ENCODE measurements around the gene EIF4G3. TPM values are rescaled to one million over a fixed set of nuclear protein-coding genes. Genes with fewer than 3 reads are reported as not detected.

EIF4G3 gene
- total RNA-seq, 1 experiment from 2014 or later, result 55.4 TPM

- H3K4me1 ChIP-seq, result no peaks in the 10 kb centered on the region
- CTCF ChIA-PET, result no interaction called here
- H3K4me1 Mint-ChIP-seq (ENCODE audit: low read depth, unreplicated experiment), result peaks cover 14% of the 10 kb centered on the region
- POLR2A ChIA-PET, result no interaction called here
- no peak overlapping the region for H3K4me3 ChIP-seq (ENCODE audit: low read depth, low read length)
- no peak overlapping the region for H3K4me3 Mint-ChIP-seq (ENCODE audit: unreplicated experiment)
- no peak overlapping the region for H3K27ac Mint-ChIP-seq (ENCODE audit: unreplicated experiment)
- peaks cover 45% of the 10 kb centered on the region for H3K36me3 Mint-ChIP-seq (ENCODE audit: insufficient read depth, unreplicated experiment)
- H3K27me3 ChIP-seq (replicated peaks; ENCODE audit: control insufficient read depth, insufficient read depth, low read length), result no peaks in the 10 kb centered on the region
- no peaks in the 10 kb centered on the region for H3K36me3 ChIP-seq (ENCODE audit: control insufficient read depth, insufficient read depth, low read length)
- no peaks in the 10 kb centered on the region for H3K27me3 Mint-ChIP-seq (ENCODE audit: insufficient read depth, unreplicated experiment)
- H3K9me3 Mint-ChIP-seq (ENCODE audit: unreplicated experiment), result no peaks in the 10 kb centered on the region
- H3K9me3 ChIP-seq, result no peaks in the 10 kb centered on the region
- no peak for DNase-seq
- intact Hi-C loops (cut with micrococcal nuclease; ENCODE audit: unreplicated experiment), result no loop called here
- BruUV-seq (replicated peaks), result no TSS peak
- no peak for TF ChIP-seq CTCF (IDR thresholded peaks at IDR 0.05; ENCODE audit: insufficient read depth in 1 of 2, low read depth in 1 of 2, low read length in 1 of 2, severe bottlenecking in 1 of 2, unreplicated experiment in 1 of 2)
These were observed 18.8 kb downstream of the EIF4G3 start for GRCh38 chr1:21157868-21158267.

- ChIA-PET CTCF (no interaction called here), POLR2A (no interaction called here)
- no peaks in the 10 kb centered on the region for H3K27me3 ChIP-seq (replicated peaks; ENCODE audit: control insufficient read depth, insufficient read depth, low read length)
- no peaks in the 10 kb centered on the region for H3K9me3 Mint-ChIP-seq (ENCODE audit: unreplicated experiment)
- no peaks in the 10 kb centered on the region for H3K27me3 Mint-ChIP-seq (ENCODE audit: insufficient read depth, unreplicated experiment)
- no peak overlapping the region for H3K4me3 Mint-ChIP-seq (ENCODE audit: unreplicated experiment)
- no peak overlapping the region for H3K4me3 ChIP-seq (ENCODE audit: low read depth, low read length)
- no peaks in the 10 kb centered on the region for H3K4me1 ChIP-seq
- H3K9me3 ChIP-seq, result no peaks in the 10 kb centered on the region
- no TSS peak for BruUV-seq (replicated peaks)
- no peaks in the 10 kb centered on the region for H3K36me3 ChIP-seq (ENCODE audit: control insufficient read depth, insufficient read depth, low read length)
- intact Hi-C loops (cut with micrococcal nuclease; ENCODE audit: unreplicated experiment), result no loop called here
- H3K4me1 Mint-ChIP-seq (ENCODE audit: low read depth, unreplicated experiment), result peaks cover 14% of the 10 kb centered on the region
- peak overlapping the region; percentile 8 for H3K27ac Mint-ChIP-seq (ENCODE audit: unreplicated experiment)
- DNase-seq, result no peak
- no peak for TF ChIP-seq CTCF (IDR thresholded peaks at IDR 0.05; ENCODE audit: insufficient read depth in 1 of 2, low read depth in 1 of 2, low read length in 1 of 2, severe bottlenecking in 1 of 2, unreplicated experiment in 1 of 2)
- H3K36me3 Mint-ChIP-seq (ENCODE audit: insufficient read depth, unreplicated experiment), result peaks cover 44% of the 10 kb centered on the region
These were observed 19.6 kb downstream of the EIF4G3 start for GRCh38 chr1:21157054-21157453.

GRCh38 chr1:21156019-21156418, 20.7 kb downstream of the EIF4G3 start:
- no peak overlapping the region for H3K4me3 ChIP-seq (ENCODE audit: low read depth, low read length)
- ChIA-PET POLR2A (no interaction called here), CTCF (no interaction called here)
- H3K27me3 Mint-ChIP-seq (ENCODE audit: insufficient read depth, unreplicated experiment), result no peaks in the 10 kb centered on the region
- no peaks in the 10 kb centered on the region for H3K4me1 ChIP-seq
- no peak overlapping the region for H3K27ac Mint-ChIP-seq (ENCODE audit: unreplicated experiment)
- H3K27me3 ChIP-seq (replicated peaks; ENCODE audit: control insufficient read depth, insufficient read depth, low read length), result no peaks in the 10 kb centered on the region
- DNase-seq, result no peak
- BruUV-seq (replicated peaks), result no TSS peak
- no peak overlapping the region for H3K4me3 Mint-ChIP-seq (ENCODE audit: unreplicated experiment)
- H3K9me3 ChIP-seq, result no peaks in the 10 kb centered on the region
- H3K36me3 ChIP-seq (ENCODE audit: control insufficient read depth, insufficient read depth, low read length), result no peaks in the 10 kb centered on the region
- H3K9me3 Mint-ChIP-seq (ENCODE audit: unreplicated experiment), result no peaks in the 10 kb centered on the region
- TF ChIP-seq CTCF (IDR thresholded peaks at IDR 0.05; ENCODE audit: insufficient read depth in 1 of 2, low read depth in 1 of 2, low read length in 1 of 2, severe bottlenecking in 1 of 2, unreplicated experiment in 1 of 2), result no peak
- H3K4me1 Mint-ChIP-seq (ENCODE audit: low read depth, unreplicated experiment), result peaks cover 14% of the 10 kb centered on the region
- H3K36me3 Mint-ChIP-seq (ENCODE audit: insufficient read depth, unreplicated experiment), result peaks cover 33% of the 10 kb centered on the region
- intact Hi-C loops (cut with micrococcal nuclease; ENCODE audit: unreplicated experiment), result no loop called here
